SK-N-SH treated with all-trans-retinoic acid at 6 μM for 48 hours (cell line): ENCODE measurements around the gene CCNC.

ENCODE experiments used
- ATAC-seq: fragments of 200-7000 bp; cut with Tn5 transposase; 3 replicates; pipeline ENCODE4 v1.9.1; 2020; ENCODE audit warnings: mild to moderate bottlenecking, moderate library complexity
- ARNTL ChIP-seq: fragments of 450-650 bp; formaldehyde crosslinking; IDR thresholded peaks from 2 replicates; pipeline ENCODE4 v1.5.0; 2020; ENCODE audit warnings: low read depth, mild to moderate bottlenecking, moderate library complexity, borderline replicate concordance
- CREB5 ChIP-seq: fragments of 250-450 bp; sonication (Bioruptor Pico); IDR thresholded peaks from 2 replicates; pipeline ENCODE4 v1.5.1; 2020; ENCODE audit warnings: low read depth, mild to moderate bottlenecking, moderate library complexity
- CSDC2 ChIP-seq: fragments of 250-450 bp; sonication (Bioruptor Pico); IDR thresholded peaks from 2 replicates; pipeline ENCODE4 v1.5.0; 2020; ENCODE audit warnings: mild to moderate bottlenecking, moderate library complexity
- CSRNP3 ChIP-seq: fragments of 250-450 bp; sonication (Bioruptor Pico); IDR thresholded peaks from 2 replicates; pipeline ENCODE4 v1.5.1; 2021; ENCODE audit warnings: mild to moderate bottlenecking, moderate library complexity
- ESRRG ChIP-seq: fragments of 250-450 bp; sonication (Bioruptor Pico); IDR thresholded peaks from 2 replicates; pipeline ENCODE4 v1.6.1; 2021; ENCODE audit warnings: mild to moderate bottlenecking
- GLIS3 ChIP-seq: fragments of 250-450 bp; sonication (Bioruptor Pico); IDR thresholded peaks from 2 replicates; pipeline ENCODE4 v1.5.0; 2020; ENCODE audit warnings: mild to moderate bottlenecking, moderate library complexity
- ISL1 ChIP-seq: fragments of 250-450 bp; sonication (Bioruptor Pico); IDR thresholded peaks from 2 replicates; pipeline ENCODE4 v2.1.2; 2022; ENCODE audit warnings: mild to moderate bottlenecking, moderate library complexity
- OSR1 ChIP-seq: fragments of 250-450 bp; sonication (Bioruptor Pico); IDR thresholded peaks from 2 replicates; pipeline ENCODE4 v1.8.0; 2022; ENCODE audit warnings: moderate library complexity, mild to moderate bottlenecking, inconsistent platforms
- PATZ1 ChIP-seq: fragments of 250-450 bp; sonication (Bioruptor Pico); IDR thresholded peaks from 2 replicates; pipeline ENCODE4 v1.8.0; 2020; ENCODE audit warnings: mild to moderate bottlenecking, moderate library complexity, borderline replicate concordance
- POU6F1 ChIP-seq: fragments of 250-450 bp; sonication (Bioruptor Pico); IDR thresholded peaks from 2 replicates; pipeline ENCODE4 v1.8.0; 2021; ENCODE audit warnings: low read depth, mild to moderate bottlenecking, moderate library complexity, borderline replicate concordance
- PPARA ChIP-seq: fragments of 250-450 bp; sonication (Bioruptor Pico); IDR thresholded peaks from 2 replicates; pipeline ENCODE4 v1.5.0; 2020; ENCODE audit warnings: mild to moderate bottlenecking, borderline replicate concordance
- RARB ChIP-seq: fragments of 250-450 bp; sonication (Bioruptor Pico); IDR thresholded peaks from 2 replicates; pipeline ENCODE4 v1.8.0; 2021; ENCODE audit warnings: mild to moderate bottlenecking, moderate library complexity
- SNAI2 ChIP-seq: fragments of 250-450 bp; sonication (Bioruptor Pico); IDR thresholded peaks from 2 replicates; pipeline ENCODE4 v1.5.0; 2020; ENCODE audit warnings: mild to moderate bottlenecking, moderate library complexity
- TCF4 ChIP-seq: fragments of 250-450 bp; sonication (Bioruptor Pico); IDR thresholded peaks from 2 replicates; pipeline ENCODE4 v1.8.0; 2021; ENCODE audit warnings: mild to moderate bottlenecking, moderate library complexity, borderline replicate concordance
- TOX ChIP-seq: fragments of 250-450 bp; sonication (Bioruptor Pico); IDR thresholded peaks from 2 replicates; pipeline ENCODE4 v1.8.0; 2021; ENCODE audit warnings: mild to moderate bottlenecking, moderate library complexity, borderline replicate concordance
- TSHZ2 ChIP-seq: fragments of 250-450 bp; sonication (Bioruptor Pico); IDR thresholded peaks from 2 replicates; pipeline ENCODE4 v1.5.0; 2020; ENCODE audit warnings: mild to moderate bottlenecking, moderate library complexity
- ZFP3 ChIP-seq: fragments of 250-450 bp; sonication (Bioruptor Pico); IDR thresholded peaks from 2 replicates; pipeline ENCODE4 v1.5.0; 2020; ENCODE audit warnings: mild to moderate bottlenecking, moderate library complexity
- ZFP30 ChIP-seq: fragments of 450-650 bp; formaldehyde crosslinking; IDR thresholded peaks from 2 replicates; pipeline ENCODE4 v1.5.0; 2022; ENCODE audit warnings: mild to moderate bottlenecking, moderate library complexity
- ZNF565 ChIP-seq: fragments of 450-650 bp; formaldehyde crosslinking; conservative IDR thresholded peaks from 2 replicates; pipeline ENCODE4 v1.5.0; 2020; ENCODE audit warnings: low read depth, mild to moderate bottlenecking, moderate library complexity
- ZNF70 ChIP-seq: fragments of 450-650 bp; formaldehyde crosslinking; IDR thresholded peaks from 2 replicates; pipeline ENCODE4 v1.5.0; 2020; ENCODE audit warnings: mild to moderate bottlenecking, moderate library complexity
- ZNF8 ChIP-seq: fragments of 450-650 bp; formaldehyde crosslinking; IDR thresholded peaks from 2 replicates; pipeline ENCODE4 v1.5.0; 2020; ENCODE audit warnings: mild to moderate bottlenecking, moderate library complexity

Gene CCNC

GRCh38 chr6:99612551-99613408 is 44.3 kb upstream of the CCNC start:
- ATAC-seq = peak; percentile 29
- TF ChIP-seq RARB = no peak
- TF ChIP-seq ISL1 (CRISPR knock-in tag) = no peak
- no peak for TF ChIP-seq POU6F1
- TF ChIP-seq GLIS3 (CRISPR knock-in tag) = no peak
- no peak for TF ChIP-seq OSR1
- no peak for TF ChIP-seq CSDC2 (CRISPR knock-in tag)
- TF ChIP-seq ZNF70 = no peak
- TF ChIP-seq PPARA (CRISPR knock-in tag) = no peak
- no peak for TF ChIP-seq ZFP30 (CRISPR knock-in tag)
- TF ChIP-seq SNAI2 (CRISPR knock-in tag) = no peak
- no peak for TF ChIP-seq ZNF8 (CRISPR knock-in tag)
- TF ChIP-seq TSHZ2 (CRISPR knock-in tag) = no peak
- no peak for TF ChIP-seq ARNTL
- TF ChIP-seq CREB5 (CRISPR knock-in tag) = no peak
- TF ChIP-seq ESRRG (CRISPR knock-in tag) = no peak
- no peak for TF ChIP-seq CSRNP3 (CRISPR knock-in tag)
- TF ChIP-seq TCF4 (CRISPR knock-in tag) = no peak

GRCh38 chr6:99611148-99611547 is 42.7 kb upstream of the CCNC start:
- no peak for TF ChIP-seq SNAI2 (CRISPR knock-in tag)
- no peak for TF ChIP-seq OSR1
- no peak for TF ChIP-seq POU6F1
- no peak for TF ChIP-seq ARNTL
- no peak for TF ChIP-seq PATZ1 (CRISPR knock-in tag)
- TF ChIP-seq TOX (CRISPR knock-in tag) = no peak
- no peak for TF ChIP-seq ZNF565 (CRISPR knock-in tag)
- TF ChIP-seq RARB = no peak
- no peak for TF ChIP-seq ZFP3 (CRISPR knock-in tag)
- no peak for TF ChIP-seq TCF4 (CRISPR knock-in tag)
- TF ChIP-seq ISL1 (CRISPR knock-in tag) = no peak
- no peak for TF ChIP-seq TSHZ2 (CRISPR knock-in tag)
- no peak for TF ChIP-seq PPARA (CRISPR knock-in tag)
- TF ChIP-seq CSDC2 (CRISPR knock-in tag) = no peak

More at GRCh38 chr6:99611148-99611547, 42.7 kb upstream of the CCNC start:
- no peak for ATAC-seq
